Erythroblast (primary cell): ENCODE measurements around the gene CEP170.

ENCODE experiments used
- GATA1 ChIP-seq: IDR thresholded peaks from 2 replicates; pipeline ENCODE4 v1.6.1; 2011; ENCODE audit warnings: low read depth, mild to moderate bottlenecking, control low read depth, low read length, moderate library complexity
- POLR2A ChIP-seq: IDR thresholded peaks from 2 replicates; pipeline ENCODE4 v1.6.1; 2011; ENCODE audit warnings: mild to moderate bottlenecking, low read length

DNA sequence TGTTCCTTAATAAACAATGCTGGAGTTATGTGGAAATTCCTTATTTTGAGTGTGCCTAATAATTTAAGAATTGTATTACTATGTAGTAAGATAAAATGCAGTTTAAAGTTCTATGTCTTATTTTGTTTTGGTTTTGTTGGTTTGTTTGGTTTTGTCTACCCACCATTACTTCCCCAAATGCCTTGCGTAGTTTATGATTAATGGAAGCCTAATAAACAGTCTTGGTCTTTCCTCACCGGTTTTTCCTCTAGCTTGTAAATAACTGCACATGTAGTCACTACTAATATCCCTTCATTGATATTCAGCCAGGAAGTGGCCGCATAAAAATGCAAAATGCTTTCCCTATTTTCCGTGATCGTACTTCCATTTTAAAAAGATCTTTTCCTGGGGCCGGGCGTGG, 3.6 kb upstream of the CEP170 start:
- TF ChIP-seq POLR2A (no peak), GATA1 (no peak)
